ENCODE results near the gene TAF5.

TAF5 gene

GRCh38 chr10:103423748-103424147, 56.0 kb downstream of the TAF5 start:
- TF ChIP-seq CTCF (IDR thresholded peaks at IDR 0.05; ENCODE audit: borderline replicate concordance, control extremely low read depth, extremely low read depth, insufficient read depth, missing control alignments) = no peak
- in situ Hi-C loops (cut with MboI; ENCODE audit: low sequenced_read_pairs, unreplicated experiment) = no loop called here
- no peak for DNase-seq (ENCODE audit: low spot score)

GRCh38 chr10:103427866-103428265, 60.1 kb downstream of the TAF5 start:
- in situ Hi-C loops (cut with MboI; ENCODE audit: low sequenced_read_pairs, unreplicated experiment) = no loop called here
- DNase-seq (ENCODE audit: low spot score) = no peak
- no peak for TF ChIP-seq CTCF (IDR thresholded peaks at IDR 0.05; ENCODE audit: borderline replicate concordance, control extremely low read depth, extremely low read depth, insufficient read depth, missing control alignments)

- no peak for TF ChIP-seq CTCF (IDR thresholded peaks at IDR 0.05; ENCODE audit: borderline replicate concordance, control extremely low read depth, extremely low read depth, insufficient read depth, missing control alignments)
- no peak for DNase-seq (ENCODE audit: low spot score)
- in situ Hi-C loops (cut with MboI; ENCODE audit: low sequenced_read_pairs, unreplicated experiment) = no loop called here
Measured at GRCh38 chr10:103428989-103429643, 61.3 kb downstream of the TAF5 start.

- TF ChIP-seq CTCF (IDR thresholded peaks at IDR 0.05; ENCODE audit: borderline replicate concordance, control extremely low read depth, extremely low read depth, insufficient read depth, missing control alignments) = no peak
- in situ Hi-C loops (cut with MboI; ENCODE audit: low sequenced_read_pairs, unreplicated experiment) = no loop called here
- no peak for DNase-seq (ENCODE audit: low spot score)
Measured at GRCh38 chr10:103429647-103430046, 61.9 kb downstream of the TAF5 start.

GRCh38 chr10:103431902-103432301, 64.1 kb downstream of the TAF5 start:
- in situ Hi-C loops (cut with MboI; ENCODE audit: low sequenced_read_pairs, unreplicated experiment) = no loop called here
- no peak for TF ChIP-seq CTCF (IDR thresholded peaks at IDR 0.05; ENCODE audit: borderline replicate concordance, control extremely low read depth, extremely low read depth, insufficient read depth, missing control alignments)
- no peak for DNase-seq (ENCODE audit: low spot score)

GRCh38 chr10:103433858-103434257, 66.1 kb downstream of the TAF5 start:
- no peak for TF ChIP-seq CTCF (IDR thresholded peaks at IDR 0.05; ENCODE audit: borderline replicate concordance, control extremely low read depth, extremely low read depth, insufficient read depth, missing control alignments)
- in situ Hi-C loops (cut with MboI; ENCODE audit: low sequenced_read_pairs, unreplicated experiment) = no loop called here
- DNase-seq (ENCODE audit: low spot score) = no peak

Measured in GM13976 (cell line).